Cardiac muscle cell (in vitro differentiated cells and primary cell): ENCODE results near the gene SMIM21. TPM values are rescaled to one million over a fixed set of nuclear protein-coding genes. Genes with fewer than 3 reads are reported as not detected.

Source experiments
- DNase-seq, 2 donors: peaks; one replicate each; pipeline versions ENCODE4 v3.0.0 to v3.0.0-alpha.2; 2010 to 2017; ENCODE audit warnings: low read depth in 1 of 2, low spot score in 1 of 2
- H3K27ac ChIP-seq: fragments of 200-600 bp; sonication (generic); 2 replicates; pipeline ENCODE4 v1.5.1; 2016
- H3K27me3 ChIP-seq: fragments of 200-600 bp; sonication (generic); 2 replicates; pipeline ENCODE4 v1.6.0; 2016; ENCODE audit warnings: control low read depth
- H3K36me3 ChIP-seq: fragments of 200-600 bp; sonication (generic); 2 replicates; pipeline ENCODE4 v1.5.1; 2016; ENCODE audit warnings: control low read depth
- H3K4me1 ChIP-seq: fragments of 200-600 bp; sonication (generic); 2 replicates; pipeline ENCODE4 v1.8.1; 2017; ENCODE audit warnings: low read depth, mild to moderate bottlenecking, mixed run types
- H3K4me3 ChIP-seq: fragments of 200-600 bp; sonication (generic); 2 replicates; pipeline ENCODE4 v1.5.1; 2016; ENCODE audit warnings: mild to moderate bottlenecking
- H3K9me3 ChIP-seq: fragments of 200-600 bp; sonication (generic); 2 replicates; pipeline ENCODE4 v1.5.1; 2017; ENCODE audit warnings: low read depth, mild to moderate bottlenecking, control low read depth
- polyA plus RNA-seq: library from polyadenylated mRNA; unstranded; fragments of >200 nt; fragmentation: Nextera tagmentation; extraction: Ambion mirVana; gene quantifications from 2 replicates; pipeline ENCODE4 v1.2.1, GENCODE V29; 2016
- total RNA-seq: library from RNA; depleted of rRNA; stranded (reverse); fragments of >200 nt; gene quantifications from 2 replicates; pipeline ENCODE4 v1.2.3, GENCODE V29; 2016
- TF ChIP-seq, protein P1 (sequence below): IDR thresholded peaks from 2 replicates; pipeline ENCODE4 v1.5.1; 2012; ENCODE audit warnings: low read depth, mild to moderate bottlenecking, low read length

SMIM21 gene
- total and polyA plus RNA-seq, 2 experiments from 2014 or later: not detected

DNA sequence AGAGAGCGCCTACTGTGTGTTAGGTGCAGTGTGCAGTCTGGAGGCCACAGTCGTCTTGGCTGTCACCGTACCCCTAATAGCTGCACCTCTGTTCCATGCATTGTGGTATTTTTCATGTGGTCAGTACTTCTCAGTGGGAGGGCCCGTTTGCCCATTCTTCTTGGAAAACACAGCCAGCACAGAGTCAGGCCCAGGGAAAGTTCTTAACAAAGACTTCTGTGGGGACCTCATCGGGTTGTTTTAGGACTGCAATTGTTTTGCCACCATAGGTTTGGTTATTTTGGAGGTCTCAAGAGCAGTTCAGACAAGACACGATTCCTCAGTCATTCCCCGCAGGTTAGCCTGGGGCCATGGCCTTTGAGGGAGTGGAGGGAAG is 62.3 kb downstream of the SMIM21 start:
- TF ChIP-seq, protein P1, sequence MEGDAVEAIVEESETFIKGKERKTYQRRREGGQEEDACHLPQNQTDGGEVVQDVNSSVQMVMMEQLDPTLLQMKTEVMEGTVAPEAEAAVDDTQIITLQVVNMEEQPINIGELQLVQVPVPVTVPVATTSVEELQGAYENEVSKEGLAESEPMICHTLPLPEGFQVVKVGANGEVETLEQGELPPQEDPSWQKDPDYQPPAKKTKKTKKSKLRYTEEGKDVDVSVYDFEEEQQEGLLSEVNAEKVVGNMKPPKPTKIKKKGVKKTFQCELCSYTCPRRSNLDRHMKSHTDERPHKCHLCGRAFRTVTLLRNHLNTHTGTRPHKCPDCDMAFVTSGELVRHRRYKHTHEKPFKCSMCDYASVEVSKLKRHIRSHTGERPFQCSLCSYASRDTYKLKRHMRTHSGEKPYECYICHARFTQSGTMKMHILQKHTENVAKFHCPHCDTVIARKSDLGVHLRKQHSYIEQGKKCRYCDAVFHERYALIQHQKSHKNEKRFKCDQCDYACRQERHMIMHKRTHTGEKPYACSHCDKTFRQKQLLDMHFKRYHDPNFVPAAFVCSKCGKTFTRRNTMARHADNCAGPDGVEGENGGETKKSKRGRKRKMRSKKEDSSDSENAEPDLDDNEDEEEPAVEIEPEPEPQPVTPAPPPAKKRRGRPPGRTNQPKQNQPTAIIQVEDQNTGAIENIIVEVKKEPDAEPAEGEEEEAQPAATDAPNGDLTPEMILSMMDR: no peak
- DNase-seq: no peak
- H3K27ac ChIP-seq: no peak overlapping the region

DNA sequence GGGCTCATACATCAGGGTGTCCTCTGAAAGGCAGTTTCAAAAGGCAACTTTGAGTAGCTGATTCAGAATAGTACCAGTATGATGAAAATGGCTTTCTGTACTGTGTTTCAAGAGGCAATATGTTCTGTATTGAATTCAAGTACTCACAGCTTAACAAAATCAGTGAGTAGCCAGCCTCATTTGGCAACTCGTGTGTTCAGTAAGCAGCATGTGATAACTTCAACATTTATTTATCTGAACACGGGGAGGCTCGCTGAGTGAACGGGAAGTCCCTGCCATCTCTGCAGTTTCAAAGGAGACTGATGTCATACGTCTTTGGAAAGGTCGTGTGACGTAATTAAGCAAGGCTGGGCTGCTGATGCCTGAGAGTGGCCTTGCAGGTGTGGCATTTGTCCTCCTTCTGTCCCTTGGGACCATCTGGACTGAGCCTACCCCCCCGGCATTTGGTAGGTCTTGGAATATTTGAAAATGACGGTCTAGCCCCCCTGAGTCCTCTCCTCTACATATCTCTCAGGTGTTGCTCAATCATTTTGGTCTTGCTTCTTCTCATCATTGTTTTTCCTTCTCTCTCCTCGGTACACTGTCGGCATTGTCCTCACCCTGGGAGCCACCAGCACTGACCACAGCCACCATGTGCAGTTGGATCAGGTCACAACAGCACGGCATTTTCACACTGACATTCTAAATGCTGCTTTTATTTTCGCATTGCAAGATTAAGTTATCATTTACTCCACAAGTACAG is 62.8 kb downstream of the SMIM21 start:
- Histone ChIP-seq H3K27ac (no peak overlapping the region), H3K4me1 (no peaks in the 10 kb centered on the region), H3K9me3 (no peaks in the 10 kb centered on the region), H3K27me3 (no peaks in the 10 kb centered on the region), H3K36me3 (no peaks in the 10 kb centered on the region), H3K4me3 (no peak overlapping the region)
- TF ChIP-seq, protein P1: no peak
- DNase-seq: no peak

More for the DNA sequence above, 62.3 kb downstream of the SMIM21 start:
- no peaks in the 10 kb centered on the region for H3K27me3 ChIP-seq
- no peaks in the 10 kb centered on the region for H3K36me3 ChIP-seq
- H3K9me3 ChIP-seq: no peaks in the 10 kb centered on the region
- no peak overlapping the region for H3K4me3 ChIP-seq
- no peaks in the 10 kb centered on the region for H3K4me1 ChIP-seq

DNA sequence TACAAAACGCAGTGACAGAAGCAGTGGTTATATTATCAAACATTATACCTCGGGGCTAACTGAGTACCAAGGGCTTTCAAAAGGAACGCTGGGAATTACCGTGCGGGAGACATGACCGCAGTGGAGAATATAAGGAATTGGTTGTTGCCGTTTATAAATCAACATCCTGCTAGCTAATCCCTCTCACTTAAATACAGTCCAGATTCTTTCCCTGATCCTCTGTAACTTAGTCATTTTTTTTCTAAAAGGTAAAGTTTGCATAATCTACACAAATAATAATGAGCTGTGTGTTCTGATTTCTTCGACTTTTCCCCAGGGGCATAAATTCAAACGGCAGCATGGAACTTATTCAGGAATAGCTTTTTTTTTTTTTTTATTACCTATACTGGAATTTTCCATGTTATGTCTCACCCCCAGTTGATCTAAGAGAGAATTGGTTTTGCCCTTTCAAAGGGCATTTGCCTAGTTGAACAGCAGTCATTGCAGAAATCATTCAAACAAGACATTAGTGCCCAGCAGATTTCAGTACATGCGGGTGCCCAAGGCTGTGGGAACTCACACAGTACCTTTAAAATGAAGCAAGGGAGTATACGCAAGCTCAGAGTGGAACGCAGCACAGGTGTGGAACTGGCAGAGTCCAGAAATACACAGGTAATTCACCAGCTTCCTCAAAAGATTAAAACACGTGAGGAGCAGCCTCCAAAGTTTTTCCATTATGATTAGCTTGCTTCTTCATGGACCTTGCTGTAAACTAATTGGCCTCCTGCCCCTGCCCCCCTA is 63.9 kb downstream of the SMIM21 start:
- H3K36me3 ChIP-seq: no peaks in the 10 kb centered on the region
- no peaks in the 10 kb centered on the region for H3K9me3 ChIP-seq
- no peak overlapping the region for H3K27ac ChIP-seq
- H3K4me3 ChIP-seq: no peak overlapping the region
- no peaks in the 10 kb centered on the region for H3K4me1 ChIP-seq
- TF ChIP-seq, protein P1: no peak
- no peaks in the 10 kb centered on the region for H3K27me3 ChIP-seq
- no peak for DNase-seq

DNA sequence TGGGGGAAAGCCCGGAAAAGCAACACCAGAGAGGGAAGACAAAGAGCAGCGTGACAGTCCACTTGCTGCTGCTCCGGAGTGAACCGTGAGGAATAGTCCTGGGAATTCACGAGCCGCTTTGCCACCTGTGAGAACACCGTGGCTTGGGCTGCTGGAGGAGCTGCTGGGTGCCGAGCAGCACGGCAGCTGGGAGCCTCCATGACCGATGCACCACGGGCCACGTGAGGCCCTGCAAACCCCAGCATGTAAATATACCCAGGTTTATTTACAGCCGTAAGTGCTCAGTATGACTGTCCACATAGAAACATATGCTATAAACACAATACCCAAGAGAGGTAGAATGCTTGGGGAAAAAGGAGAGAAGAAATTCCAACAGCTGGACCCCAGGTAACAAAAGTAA is 65.1 kb downstream of the SMIM21 start:
- no peak for DNase-seq
- Histone ChIP-seq H3K27ac (no peak overlapping the region), H3K9me3 (no peaks in the 10 kb centered on the region), H3K27me3 (no peaks in the 10 kb centered on the region), H3K4me3 (no peak overlapping the region), H3K36me3 (no peaks in the 10 kb centered on the region), H3K4me1 (no peaks in the 10 kb centered on the region)
- TF ChIP-seq, protein P1: no peak

DNA sequence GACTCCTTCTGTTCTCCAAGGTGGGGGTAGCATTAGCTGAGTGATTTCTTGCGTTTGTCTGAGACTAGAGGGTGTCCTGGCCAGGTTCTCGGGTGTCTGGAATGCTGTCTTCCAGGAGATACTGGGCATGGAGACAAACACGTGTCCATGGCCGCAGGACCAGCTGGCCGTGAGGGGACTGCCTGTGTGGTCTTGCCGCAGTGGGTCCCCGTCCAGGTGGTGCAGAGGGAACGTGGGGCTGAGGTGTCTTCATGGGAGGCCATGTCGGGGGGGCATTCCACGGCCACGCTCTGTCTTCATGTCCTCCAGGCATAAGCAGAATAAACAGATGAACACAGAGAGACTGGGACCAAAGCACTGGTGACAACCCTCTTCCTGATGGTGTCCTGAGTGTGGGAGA is 66.6 kb downstream of the SMIM21 start:
- no peak overlapping the region for H3K4me3 ChIP-seq
- H3K36me3 ChIP-seq: no peaks in the 10 kb centered on the region
- no peaks in the 10 kb centered on the region for H3K4me1 ChIP-seq
- H3K27ac ChIP-seq: no peak overlapping the region
- no peaks in the 10 kb centered on the region for H3K27me3 ChIP-seq
- no peak for DNase-seq
- TF ChIP-seq, protein P1: no peak
- no peaks in the 10 kb centered on the region for H3K9me3 ChIP-seq
